ENCODE data around the gene STIM2.

STIM2 gene

GRCh38 chr4:26936284-26937065, 75.8 kb downstream of the STIM2 start:
- no peak overlapping the region for H3K4me3 ChIP-seq (replicated peaks; ENCODE audit: low read depth, low read length)
- no peak for TF ChIP-seq CTCF (IDR thresholded peaks at IDR 0.05; ENCODE audit: low read length, missing control alignments)
- peak; percentile 13 for DNase-seq (ENCODE audit: low read depth)

GRCh38 chr4:26937139-26937538, 76.5 kb downstream of the STIM2 start:
- no peak for TF ChIP-seq CTCF (IDR thresholded peaks at IDR 0.05; ENCODE audit: low read length, missing control alignments)

GRCh38 chr4:26937567-26937966, 76.9 kb downstream of the STIM2 start:
- no peak overlapping the region for H3K4me3 ChIP-seq (replicated peaks; ENCODE audit: low read depth, low read length)
- no peak for DNase-seq (ENCODE audit: low read depth)
- TF ChIP-seq CTCF (IDR thresholded peaks at IDR 0.05; ENCODE audit: low read length, missing control alignments) = no peak

More at GRCh38 chr4:26937139-26937538, 76.5 kb downstream of the STIM2 start:
- no peak overlapping the region for H3K4me3 ChIP-seq (replicated peaks; ENCODE audit: low read depth, low read length)
- no peak for DNase-seq (ENCODE audit: low read depth)

- no peak for DNase-seq (ENCODE audit: low read depth)
- no peak for TF ChIP-seq CTCF (IDR thresholded peaks at IDR 0.05; ENCODE audit: low read length, missing control alignments)
- no peak overlapping the region for H3K4me3 ChIP-seq (replicated peaks; ENCODE audit: low read depth, low read length)
Observed at GRCh38 chr4:26938516-26938915, 77.9 kb downstream of the STIM2 start.

- DNase-seq (ENCODE audit: low read depth) = no peak
- no peak overlapping the region for H3K4me3 ChIP-seq (replicated peaks; ENCODE audit: low read depth, low read length)
- TF ChIP-seq CTCF (IDR thresholded peaks at IDR 0.05; ENCODE audit: low read length, missing control alignments) = no peak
Observed at GRCh38 chr4:26941951-26942350, 81.3 kb downstream of the STIM2 start.

GRCh38 chr4:26942871-26943270, 82.2 kb downstream of the STIM2 start:
- DNase-seq (ENCODE audit: low read depth) = peak; percentile 18
- no peak overlapping the region for H3K4me3 ChIP-seq (replicated peaks; ENCODE audit: low read depth, low read length)
- TF ChIP-seq CTCF (IDR thresholded peaks at IDR 0.05; ENCODE audit: low read length, missing control alignments) = no peak

- no peak for TF ChIP-seq CTCF (IDR thresholded peaks at IDR 0.05; ENCODE audit: low read length, missing control alignments)
- DNase-seq (ENCODE audit: low read depth) = peak; percentile 44
- H3K4me3 ChIP-seq (replicated peaks; ENCODE audit: low read depth, low read length) = no peak overlapping the region
Observed at GRCh38 chr4:26943391-26943790, 82.8 kb downstream of the STIM2 start.

All from fibroblast of pulmonary artery (primary cell).